ENCODE measurements around the gene RABGAP1L.

RABGAP1L gene

GRCh38 chr1:174995916-174996315 lies 836.6 kb downstream of the RABGAP1L start:
- FAIRE-seq (no peak), DNase-seq (ENCODE audit: insufficient read length, low spot score) (no peak)
- TF ChIP-seq TAF1 (IDR thresholded peaks at IDR 0.05; ENCODE audit: low read depth, low read length) = no peak
- TF ChIP-seq PAX5 (IDR thresholded peaks at IDR 0.05; ENCODE audit: insufficient read depth, low read length, severe bottlenecking) = no peak
- TF ChIP-seq POLR2A (IDR thresholded peaks at IDR 0.05; ENCODE audit: low read depth, low read length) = no peak

DNA sequence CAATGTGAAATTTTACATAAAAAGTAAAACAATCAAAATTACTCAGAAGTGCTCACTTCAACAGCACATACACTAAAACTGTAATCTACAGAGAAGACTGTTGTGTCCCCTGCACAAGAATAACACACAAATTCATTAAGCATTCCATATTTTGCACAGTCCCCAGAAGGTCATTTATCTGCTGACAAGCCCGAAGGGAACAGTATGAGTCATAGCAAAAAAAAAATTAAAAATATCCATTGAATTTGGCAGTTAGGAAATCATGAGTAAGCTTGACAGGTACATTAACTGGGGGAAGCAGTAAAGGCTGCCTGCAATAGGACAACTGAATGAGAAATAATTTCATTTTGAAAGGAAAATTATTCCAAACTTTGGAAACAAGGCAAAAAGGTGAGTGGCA lies 837.2 kb downstream of the RABGAP1L start:
- DNase-seq (ENCODE audit: insufficient read length, low spot score) (no peak), FAIRE-seq (no peak)
- TF ChIP-seq TAF1 (IDR thresholded peaks at IDR 0.05; ENCODE audit: low read depth, low read length) = no peak
- TF ChIP-seq POLR2A (IDR thresholded peaks at IDR 0.05; ENCODE audit: low read depth, low read length) = no peak
- no peak for TF ChIP-seq POU2F2 (IDR thresholded peaks at IDR 0.05; ENCODE audit: low read depth, low read length)

GRCh38 chr1:174997041-174997440 lies 837.7 kb downstream of the RABGAP1L start:
- FAIRE-seq = no peak
- no peak for DNase-seq (ENCODE audit: insufficient read length, low spot score)
- no peak for TF ChIP-seq POLR2A (IDR thresholded peaks at IDR 0.05; ENCODE audit: low read depth, low read length)
- TF ChIP-seq PAX5 (IDR thresholded peaks at IDR 0.05; ENCODE audit: insufficient read depth, low read length, severe bottlenecking) = no peak
- no peak for TF ChIP-seq SPI1 (IDR thresholded peaks at IDR 0.05; ENCODE audit: low read depth, low read length)
- TF ChIP-seq POLR2AphosphoS5 (IDR thresholded peaks at IDR 0.05; ENCODE audit: low read depth, low read length) = no peak
- TF ChIP-seq POU2F2 (IDR thresholded peaks at IDR 0.05; ENCODE audit: low read depth, low read length) = no peak
- TF ChIP-seq TAF1 (IDR thresholded peaks at IDR 0.05; ENCODE audit: low read depth, low read length) = no peak

- no peak for TF ChIP-seq POLR2A (IDR thresholded peaks at IDR 0.05; ENCODE audit: low read depth, low read length)
- TF ChIP-seq POLR2AphosphoS5 (IDR thresholded peaks at IDR 0.05; ENCODE audit: low read depth, low read length) = no peak
- TF ChIP-seq SPI1 (IDR thresholded peaks at IDR 0.05; ENCODE audit: low read depth, low read length) = no peak
- TF ChIP-seq PAX5 (IDR thresholded peaks at IDR 0.05; ENCODE audit: insufficient read depth, low read length, severe bottlenecking) = no peak
- TF ChIP-seq POU2F2 (IDR thresholded peaks at IDR 0.05; ENCODE audit: low read depth, low read length) = no peak
- no peak; the same call in 1 of the 2 replicates for TF ChIP-seq TAF1 (IDR thresholded peaks at IDR 0.05; ENCODE audit: low read depth, low read length)
- no peak for FAIRE-seq
Observed at GRCh38 chr1:174998569-174999215, 839.4 kb downstream of the RABGAP1L start.

GRCh38 chr1:174999216-174999935 lies 840.1 kb downstream of the RABGAP1L start:
- DNase-seq (ENCODE audit: insufficient read length, low spot score) (peak; percentile 32), FAIRE-seq (peak; percentile 98)
- TF ChIP-seq POLR2A (IDR thresholded peaks at IDR 0.05; ENCODE audit: low read depth, low read length) (peak; percentile 96), PAX5 (IDR thresholded peaks at IDR 0.05; ENCODE audit: insufficient read depth, low read length, severe bottlenecking) (peak; percentile 45), POLR2AphosphoS5 (IDR thresholded peaks at IDR 0.05; ENCODE audit: low read depth, low read length) (peak; percentile 98), SPI1 (IDR thresholded peaks at IDR 0.05; ENCODE audit: low read depth, low read length) (no peak), POU2F2 (IDR thresholded peaks at IDR 0.05; ENCODE audit: low read depth, low read length) (peak; percentile 35; the same call in 1 of the 2 replicates), TAF1 (IDR thresholded peaks at IDR 0.05; ENCODE audit: low read depth, low read length) (peak; percentile 84)

More at GRCh38 chr1:174998569-174999215, 839.4 kb downstream of the RABGAP1L start:
- DNase-seq (ENCODE audit: insufficient read length, low spot score) = no peak

DNA sequence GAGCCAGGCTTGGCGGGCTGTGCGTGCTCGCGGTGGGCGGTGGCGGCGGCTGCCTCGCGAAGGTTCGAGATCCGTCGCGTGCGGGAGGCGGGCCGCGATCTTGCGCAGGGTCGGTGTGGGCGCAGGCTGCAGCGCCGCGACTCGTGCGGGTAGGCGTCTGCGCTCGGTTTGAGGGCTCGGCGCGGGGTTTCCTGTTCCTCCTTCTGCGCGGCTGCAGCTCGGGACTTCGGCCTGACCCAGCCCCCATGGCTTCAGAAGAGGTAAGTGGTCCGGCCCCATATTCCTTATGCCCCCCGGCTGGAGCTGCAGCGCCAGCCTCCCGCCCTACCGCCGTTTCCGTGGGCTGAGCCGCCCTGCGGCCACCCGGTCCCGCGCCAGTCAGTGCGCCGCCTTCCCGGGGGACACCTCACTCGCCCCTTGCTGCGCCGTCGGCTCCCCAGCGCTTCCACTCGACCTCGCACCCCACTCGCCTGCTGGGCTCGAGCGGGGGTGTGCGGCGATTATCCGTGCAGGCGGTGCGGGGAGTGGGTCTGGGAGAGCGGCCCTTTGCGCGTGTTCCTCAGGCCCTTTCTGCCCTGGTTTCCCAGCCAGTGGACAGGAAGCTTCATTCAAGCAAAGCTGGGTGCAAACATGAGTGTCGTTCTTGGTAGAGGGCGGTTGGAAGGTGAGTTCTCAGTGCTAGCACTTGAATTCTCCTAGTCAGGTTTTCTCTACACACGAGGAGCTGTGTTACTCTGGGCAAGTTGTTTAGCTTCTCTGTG lies 840.8 kb downstream of the RABGAP1L start, which contains the start of gene CACYBP:
CACYBP (plus strand) TSS at position 12 of the 761 bp plus-strand sequence; CDS start at position 246, 234 bp downstream.
- DNase-seq (ENCODE audit: insufficient read length, low spot score) = peak; percentile 67
- no peak for TF ChIP-seq TAF1 (IDR thresholded peaks at IDR 0.05; ENCODE audit: low read depth, low read length)
- peak; percentile 23; the same call in 1 of the 2 replicates for TF ChIP-seq SPI1 (IDR thresholded peaks at IDR 0.05; ENCODE audit: low read depth, low read length)
- TF ChIP-seq POLR2AphosphoS5 (IDR thresholded peaks at IDR 0.05; ENCODE audit: low read depth, low read length) = no peak
- peak; percentile 11; the same call in 1 of the 2 replicates for TF ChIP-seq POU2F2 (IDR thresholded peaks at IDR 0.05; ENCODE audit: low read depth, low read length)
- no peak for TF ChIP-seq PAX5 (IDR thresholded peaks at IDR 0.05; ENCODE audit: insufficient read depth, low read length, severe bottlenecking)
- TF ChIP-seq POLR2A (IDR thresholded peaks at IDR 0.05; ENCODE audit: low read depth, low read length) = no peak
- FAIRE-seq = peak; percentile 54

- FAIRE-seq (no peak), DNase-seq (ENCODE audit: insufficient read length, low spot score) (no peak)
- TF ChIP-seq POU2F2 (IDR thresholded peaks at IDR 0.05; ENCODE audit: low read depth, low read length) (no peak), POLR2A (IDR thresholded peaks at IDR 0.05; ENCODE audit: low read depth, low read length) (no peak), POLR2AphosphoS5 (IDR thresholded peaks at IDR 0.05; ENCODE audit: low read depth, low read length) (no peak), PAX5 (IDR thresholded peaks at IDR 0.05; ENCODE audit: insufficient read depth, low read length, severe bottlenecking) (no peak), SPI1 (IDR thresholded peaks at IDR 0.05; ENCODE audit: low read depth, low read length) (no peak)
Observed at GRCh38 chr1:175000697-175001187, 841.4 kb downstream of the RABGAP1L start.

DNA sequence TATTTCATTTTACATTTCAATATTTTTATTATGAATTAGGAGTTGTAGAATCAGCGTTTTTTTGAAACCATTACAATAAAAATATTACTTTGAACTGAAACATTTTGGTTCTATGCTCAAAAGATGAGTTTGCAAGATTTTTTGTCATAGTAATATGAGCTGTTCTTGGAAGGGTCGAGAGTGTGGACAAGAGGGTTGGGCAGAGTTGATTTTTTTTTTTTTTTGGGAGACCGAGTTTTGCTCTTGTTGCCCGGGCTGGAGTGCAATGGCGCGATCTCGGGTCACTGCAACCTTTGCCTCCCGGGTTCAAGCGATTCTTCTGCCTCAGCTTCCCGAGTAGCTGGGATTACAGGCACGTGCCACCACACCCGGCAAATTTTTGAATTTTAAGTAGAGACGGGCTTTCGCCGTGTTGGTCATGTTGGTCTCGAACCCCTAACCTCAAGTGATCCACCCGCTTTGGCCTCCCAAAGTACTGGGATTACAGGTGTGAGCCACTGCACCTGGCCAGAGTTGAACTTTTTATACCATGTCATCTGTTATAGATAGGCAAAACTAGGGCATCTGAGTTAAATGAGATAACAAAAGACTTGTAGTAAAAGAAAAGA lies 843.7 kb downstream of the RABGAP1L start:
- no peak for DNase-seq (ENCODE audit: insufficient read length, low spot score)
- no peak for FAIRE-seq

More for the DNA sequence above, 843.7 kb downstream of the RABGAP1L start:
- TF ChIP-seq TAF1 (IDR thresholded peaks at IDR 0.05; ENCODE audit: low read depth, low read length) = no peak
- TF ChIP-seq SPI1 (IDR thresholded peaks at IDR 0.05; ENCODE audit: low read depth, low read length) = no peak
- TF ChIP-seq POU2F2 (IDR thresholded peaks at IDR 0.05; ENCODE audit: low read depth, low read length) = no peak
- TF ChIP-seq POLR2AphosphoS5 (IDR thresholded peaks at IDR 0.05; ENCODE audit: low read depth, low read length) = no peak
- TF ChIP-seq POLR2A (IDR thresholded peaks at IDR 0.05; ENCODE audit: low read depth, low read length) = no peak
- no peak for TF ChIP-seq PAX5 (IDR thresholded peaks at IDR 0.05; ENCODE audit: insufficient read depth, low read length, severe bottlenecking)
